ENCODE data around the gene KIAA1328. TPM values are rescaled to one million over a fixed set of nuclear protein-coding genes. Genes with fewer than 3 reads are reported as not detected.

The KIAA1328 gene
- total RNA-seq, 4 donors from 2014 or later: 12.3 to 16.6 (median 13.1) TPM

GRCh38 chr18:37243741-37244140 lies 414.8 kb downstream of the KIAA1328 start:
- Histone ChIP-seq H3K36me3 (no peaks in the 10 kb centered on the region), H3K27me3 (peaks cover 0 to 40% (median 9%) of the 10 kb centered on the region in 4 donors), H3K9me3 (no peaks in the 10 kb centered on the region), H3K4me1 (no peaks in the 10 kb centered on the region), H3K4me3 (no peak overlapping the region), H3K27ac (replicated peaks in 1 of 4) (no peak overlapping the region)
- DNase-seq (ENCODE audit: extremely low spot score): no peak
- TF ChIP-seq POLR2AphosphoS5 (IDR thresholded peaks at IDR 0.05) (no peak), EP300 (IDR thresholded peaks at IDR 0.05) (no peak), CTCF (IDR thresholded peaks at IDR 0.05) (no peak), POLR2A (IDR thresholded peaks at IDR 0.05; ENCODE audit: low read depth) (no peak)
- intact Hi-C loops (cut with DNase I): no loop called here
- 20% methylated on average over 36 of the region's 36 CpGs for WGBS

- no peak overlapping the region for H3K27ac ChIP-seq (replicated peaks in 1 of 4)
- no peaks in the 10 kb centered on the region for H3K9me3 ChIP-seq
- H3K36me3 ChIP-seq: no peaks in the 10 kb centered on the region
- 82% methylated on average over 13 of the region's 13 CpGs for WGBS
- TF ChIP-seq POLR2AphosphoS5 (IDR thresholded peaks at IDR 0.05) (no peak), CTCF (IDR thresholded peaks at IDR 0.05) (no peak), POLR2A (IDR thresholded peaks at IDR 0.05; ENCODE audit: low read depth) (no peak), EP300 (IDR thresholded peaks at IDR 0.05) (no peak)
- no peaks in the 10 kb centered on the region for H3K4me1 ChIP-seq
- no peak for DNase-seq (ENCODE audit: extremely low spot score)
- H3K27me3 ChIP-seq: peaks cover 0 to 49% (median 9%) of the 10 kb centered on the region in 4 donors
- H3K4me3 ChIP-seq: no peak overlapping the region
- intact Hi-C loops (cut with DNase I): no loop called here
Observed at GRCh38 chr18:37244618-37245017, 415.7 kb downstream of the KIAA1328 start.

GRCh38 chr18:37246779-37247340 lies 417.9 kb downstream of the KIAA1328 start:
- H3K36me3 ChIP-seq: no peaks in the 10 kb centered on the region
- no peak for DNase-seq (ENCODE audit: extremely low spot score)
- peaks cover 0 to 67% (median 13%) of the 10 kb centered on the region in 4 donors for H3K27me3 ChIP-seq
- no peak overlapping the region for H3K4me3 ChIP-seq
- intact Hi-C loops (cut with DNase I): no loop called here
- no peak for TF ChIP-seq EP300 (IDR thresholded peaks at IDR 0.05)
- TF ChIP-seq POLR2A (IDR thresholded peaks at IDR 0.05; ENCODE audit: low read depth): no peak
- no peak for TF ChIP-seq POLR2AphosphoS5 (IDR thresholded peaks at IDR 0.05)
- no peak for TF ChIP-seq CTCF (IDR thresholded peaks at IDR 0.05)
- H3K9me3 ChIP-seq: no peaks in the 10 kb centered on the region
- 89% methylated on average over 13 of the region's 13 CpGs for WGBS
- H3K27ac ChIP-seq (replicated peaks in 1 of 4): no peak overlapping the region
- H3K4me1 ChIP-seq: no peaks in the 10 kb centered on the region

- Histone ChIP-seq H3K4me3 (no peak overlapping the region), H3K27me3 (peaks cover 0 to 70% (median 14%) of the 10 kb centered on the region in 4 donors), H3K4me1 (no peaks in the 10 kb centered on the region), H3K27ac (replicated peaks in 1 of 4) (no peak overlapping the region), H3K36me3 (no peaks in the 10 kb centered on the region), H3K9me3 (no peaks in the 10 kb centered on the region)
- TF ChIP-seq POLR2A (IDR thresholded peaks at IDR 0.05; ENCODE audit: low read depth) (no peak), POLR2AphosphoS5 (IDR thresholded peaks at IDR 0.05) (no peak), CTCF (IDR thresholded peaks at IDR 0.05) (no peak), EP300 (IDR thresholded peaks at IDR 0.05) (no peak)
- WGBS: 77% methylated on average over 9 of the region's 10 CpGs
- intact Hi-C loops (cut with DNase I): no loop called here
- no peak for DNase-seq (ENCODE audit: extremely low spot score)
Observed at GRCh38 chr18:37247497-37248161, 418.7 kb downstream of the KIAA1328 start.
